Sigmoid colon (tissue), 4 donors: ENCODE results near the gene CD300LD.

Experiments used
- CTCF ChIP-seq, 4 experiments: fragments of 450-650 bp in 3 of 4; fragments of 200-600 bp in 1 of 4; IDR thresholded peaks; one replicate each; pipeline ENCODE4 v1.5.1; 2016 to 2019; ENCODE audit warnings: antibody characterized with exemption in 4 of 4, mild to moderate bottlenecking in 3 of 4, moderate library complexity in 2 of 4
- POLR2AphosphoS5 ChIP-seq, 4 donors: sonication (generic); formaldehyde crosslinking; IDR thresholded peaks; one replicate each; pipeline ENCODE4 v1.6.1; 2017; ENCODE audit warnings: antibody characterized with exemption in 4 of 4

- TF ChIP-seq POLR2AphosphoS5 (IDR thresholded peaks at IDR 0.05) (no peak), CTCF (IDR thresholded peaks at IDR 0.05) (no peak)
Measured at GRCh38 chr17:74623693-74624093, 31.6 kb upstream of the CD300LD start, which contains the start of gene CD300E.
